ENCODE data around the gene EFHD1.
A peak's percentile ranks its signal among the peaks of the same experiment; 100 is the strongest.

DNA sequence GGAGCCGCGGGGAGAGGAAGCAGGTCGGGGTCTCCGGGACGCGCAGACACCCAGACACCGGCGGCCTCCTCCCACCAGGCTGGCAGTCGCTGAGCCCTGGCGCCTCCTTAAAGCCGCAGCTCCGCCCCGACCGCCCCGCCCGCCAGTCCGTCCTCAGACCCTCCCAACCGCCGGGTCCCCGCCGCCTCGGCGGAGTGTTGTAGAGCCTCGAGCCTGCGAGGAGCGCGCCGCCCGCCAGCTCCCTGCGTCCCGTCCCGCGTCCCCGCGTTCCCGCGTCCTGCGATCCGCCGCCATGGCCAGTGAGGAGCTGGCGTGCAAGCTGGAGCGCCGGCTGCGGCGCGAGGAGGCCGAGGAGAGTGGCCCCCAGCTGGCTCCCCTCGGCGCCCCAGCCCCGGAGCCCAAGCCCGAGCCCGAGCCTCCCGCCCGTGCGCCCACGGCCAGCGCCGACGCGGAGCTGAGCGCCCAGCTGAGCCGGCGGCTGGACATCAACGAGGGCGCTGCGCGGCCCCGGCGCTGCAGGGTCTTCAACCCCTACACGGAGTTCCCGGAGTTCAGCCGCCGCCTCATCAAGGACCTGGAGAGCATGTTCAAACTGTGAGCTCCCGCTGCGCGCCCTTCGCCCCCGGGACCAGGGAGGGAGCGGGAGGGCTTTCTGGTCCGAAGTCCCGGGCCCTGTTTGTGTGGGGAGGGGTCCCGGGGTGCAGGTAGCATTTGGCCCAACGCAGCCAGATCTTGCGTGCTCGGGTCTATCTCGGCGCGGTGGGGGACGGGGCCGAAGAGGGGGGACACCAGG lies at the start of gene EFHD1:
- TF ChIP-seq, protein P1, sequence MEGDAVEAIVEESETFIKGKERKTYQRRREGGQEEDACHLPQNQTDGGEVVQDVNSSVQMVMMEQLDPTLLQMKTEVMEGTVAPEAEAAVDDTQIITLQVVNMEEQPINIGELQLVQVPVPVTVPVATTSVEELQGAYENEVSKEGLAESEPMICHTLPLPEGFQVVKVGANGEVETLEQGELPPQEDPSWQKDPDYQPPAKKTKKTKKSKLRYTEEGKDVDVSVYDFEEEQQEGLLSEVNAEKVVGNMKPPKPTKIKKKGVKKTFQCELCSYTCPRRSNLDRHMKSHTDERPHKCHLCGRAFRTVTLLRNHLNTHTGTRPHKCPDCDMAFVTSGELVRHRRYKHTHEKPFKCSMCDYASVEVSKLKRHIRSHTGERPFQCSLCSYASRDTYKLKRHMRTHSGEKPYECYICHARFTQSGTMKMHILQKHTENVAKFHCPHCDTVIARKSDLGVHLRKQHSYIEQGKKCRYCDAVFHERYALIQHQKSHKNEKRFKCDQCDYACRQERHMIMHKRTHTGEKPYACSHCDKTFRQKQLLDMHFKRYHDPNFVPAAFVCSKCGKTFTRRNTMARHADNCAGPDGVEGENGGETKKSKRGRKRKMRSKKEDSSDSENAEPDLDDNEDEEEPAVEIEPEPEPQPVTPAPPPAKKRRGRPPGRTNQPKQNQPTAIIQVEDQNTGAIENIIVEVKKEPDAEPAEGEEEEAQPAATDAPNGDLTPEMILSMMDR (IDR thresholded peaks at IDR 0.05; ENCODE audit: insufficient read depth, low read depth, low read length), result no peak
- TF ChIP-seq EZH2 (IDR thresholded peaks at IDR 0.05; ENCODE audit: insufficient read depth, low read length), result peak; percentile 86

All from astrocyte (in vitro differentiated cells and primary cell).